Nephron progenitor cell (in vitro differentiated cells): ENCODE measurements around the gene CHKA.

Experiments used
- DNase-seq: peaks from one replicate; pipeline ENCODE4 v3.0.0; 2021
- H3K27ac Mint-ChIP-seq: 2 replicates; pipeline ENCODE4 v1.8.0; 2021; ENCODE audit warnings: mild to moderate bottlenecking, moderate library complexity, mixed read lengths
- H3K27me3 Mint-ChIP-seq: 2 replicates; pipeline ENCODE4 v1.8.0; 2021; ENCODE audit warnings: mild to moderate bottlenecking, low read depth, mixed read lengths; ENCODE audit not compliant: poor library complexity
- H3K36me3 Mint-ChIP-seq: 2 replicates; pipeline ENCODE4 v1.8.0; 2021; ENCODE audit warnings: low read depth, mixed read lengths
- H3K4me1 Mint-ChIP-seq: 2 replicates; pipeline ENCODE4 v1.8.0; 2021; ENCODE audit warnings: mixed read lengths
- H3K4me3 Mint-ChIP-seq: 2 replicates; pipeline ENCODE4 v1.8.0; 2021; ENCODE audit warnings: mild to moderate bottlenecking, moderate library complexity, mixed read lengths
- H3K9me3 Mint-ChIP-seq: 2 replicates; pipeline ENCODE4 v1.8.0; 2021; ENCODE audit warnings: mild to moderate bottlenecking, moderate library complexity, mixed read lengths
- TF ChIP-seq, protein P1 (sequence below): fragments of 200-600 bp; sonication (generic); IDR thresholded peaks from 2 replicates; pipeline ENCODE4 v1.5.0; 2021; ENCODE audit warnings: antibody characterized with exemption

Gene CHKA

DNA sequence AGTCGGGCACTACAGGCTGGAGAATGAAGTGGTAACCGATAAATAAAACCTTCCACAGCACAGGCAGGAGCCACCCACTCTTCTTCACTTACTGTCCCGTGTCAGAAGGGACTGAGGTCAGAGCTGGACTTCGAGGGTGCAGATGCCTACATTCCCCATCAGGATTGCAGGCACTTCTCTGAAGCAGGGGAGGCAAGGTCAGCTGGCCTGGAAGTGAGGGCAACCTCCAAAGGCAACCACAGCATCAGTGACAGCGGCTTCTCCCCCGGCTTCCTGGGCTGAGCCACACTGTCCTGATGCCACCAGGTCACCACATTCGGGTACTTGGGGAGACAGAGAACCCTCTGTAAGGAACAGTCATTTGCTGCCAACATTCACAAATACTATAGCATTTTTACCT lies 59.7 kb downstream of the CHKA start:
- peaks cover 9% of the 10 kb centered on the region for H3K4me1 Mint-ChIP-seq
- H3K36me3 Mint-ChIP-seq = peaks cover 78% of the 10 kb centered on the region
- DNase-seq = no peak
- no peaks in the 10 kb centered on the region for H3K27me3 Mint-ChIP-seq
- H3K27ac Mint-ChIP-seq = no peak overlapping the region
- H3K4me3 Mint-ChIP-seq = no peak overlapping the region
- TF ChIP-seq, protein P1, sequence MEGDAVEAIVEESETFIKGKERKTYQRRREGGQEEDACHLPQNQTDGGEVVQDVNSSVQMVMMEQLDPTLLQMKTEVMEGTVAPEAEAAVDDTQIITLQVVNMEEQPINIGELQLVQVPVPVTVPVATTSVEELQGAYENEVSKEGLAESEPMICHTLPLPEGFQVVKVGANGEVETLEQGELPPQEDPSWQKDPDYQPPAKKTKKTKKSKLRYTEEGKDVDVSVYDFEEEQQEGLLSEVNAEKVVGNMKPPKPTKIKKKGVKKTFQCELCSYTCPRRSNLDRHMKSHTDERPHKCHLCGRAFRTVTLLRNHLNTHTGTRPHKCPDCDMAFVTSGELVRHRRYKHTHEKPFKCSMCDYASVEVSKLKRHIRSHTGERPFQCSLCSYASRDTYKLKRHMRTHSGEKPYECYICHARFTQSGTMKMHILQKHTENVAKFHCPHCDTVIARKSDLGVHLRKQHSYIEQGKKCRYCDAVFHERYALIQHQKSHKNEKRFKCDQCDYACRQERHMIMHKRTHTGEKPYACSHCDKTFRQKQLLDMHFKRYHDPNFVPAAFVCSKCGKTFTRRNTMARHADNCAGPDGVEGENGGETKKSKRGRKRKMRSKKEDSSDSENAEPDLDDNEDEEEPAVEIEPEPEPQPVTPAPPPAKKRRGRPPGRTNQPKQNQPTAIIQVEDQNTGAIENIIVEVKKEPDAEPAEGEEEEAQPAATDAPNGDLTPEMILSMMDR = no peak
- no peaks in the 10 kb centered on the region for H3K9me3 Mint-ChIP-seq

DNA sequence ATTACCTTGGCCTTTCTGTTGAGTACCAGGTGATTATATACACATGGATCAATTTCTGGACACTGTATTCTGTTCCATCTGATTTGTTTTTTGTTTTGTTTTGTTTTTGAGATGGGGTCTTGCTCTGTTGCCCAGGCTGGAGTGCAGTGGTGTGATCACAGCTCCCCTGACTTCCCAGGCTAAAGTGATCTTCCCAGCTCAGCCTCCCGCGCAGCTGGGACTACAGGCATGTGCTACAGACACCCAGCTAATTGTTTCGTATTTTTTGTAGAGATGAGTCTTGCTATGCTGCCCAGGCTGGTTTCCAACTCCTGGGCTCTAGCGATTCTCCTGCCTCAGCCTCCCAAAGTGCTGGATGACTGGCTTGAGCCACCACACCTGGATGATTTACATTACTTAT lies 63.4 kb downstream of the CHKA start:
- Mint-ChIP-seq H3K9me3 (no peaks in the 10 kb centered on the region), H3K4me3 (no peak overlapping the region), H3K4me1 (peaks cover 20% of the 10 kb centered on the region), H3K27me3 (no peaks in the 10 kb centered on the region), H3K36me3 (peaks cover 57% of the 10 kb centered on the region), H3K27ac (no peak overlapping the region)
- TF ChIP-seq, protein P1 = no peak
- no peak for DNase-seq

DNA sequence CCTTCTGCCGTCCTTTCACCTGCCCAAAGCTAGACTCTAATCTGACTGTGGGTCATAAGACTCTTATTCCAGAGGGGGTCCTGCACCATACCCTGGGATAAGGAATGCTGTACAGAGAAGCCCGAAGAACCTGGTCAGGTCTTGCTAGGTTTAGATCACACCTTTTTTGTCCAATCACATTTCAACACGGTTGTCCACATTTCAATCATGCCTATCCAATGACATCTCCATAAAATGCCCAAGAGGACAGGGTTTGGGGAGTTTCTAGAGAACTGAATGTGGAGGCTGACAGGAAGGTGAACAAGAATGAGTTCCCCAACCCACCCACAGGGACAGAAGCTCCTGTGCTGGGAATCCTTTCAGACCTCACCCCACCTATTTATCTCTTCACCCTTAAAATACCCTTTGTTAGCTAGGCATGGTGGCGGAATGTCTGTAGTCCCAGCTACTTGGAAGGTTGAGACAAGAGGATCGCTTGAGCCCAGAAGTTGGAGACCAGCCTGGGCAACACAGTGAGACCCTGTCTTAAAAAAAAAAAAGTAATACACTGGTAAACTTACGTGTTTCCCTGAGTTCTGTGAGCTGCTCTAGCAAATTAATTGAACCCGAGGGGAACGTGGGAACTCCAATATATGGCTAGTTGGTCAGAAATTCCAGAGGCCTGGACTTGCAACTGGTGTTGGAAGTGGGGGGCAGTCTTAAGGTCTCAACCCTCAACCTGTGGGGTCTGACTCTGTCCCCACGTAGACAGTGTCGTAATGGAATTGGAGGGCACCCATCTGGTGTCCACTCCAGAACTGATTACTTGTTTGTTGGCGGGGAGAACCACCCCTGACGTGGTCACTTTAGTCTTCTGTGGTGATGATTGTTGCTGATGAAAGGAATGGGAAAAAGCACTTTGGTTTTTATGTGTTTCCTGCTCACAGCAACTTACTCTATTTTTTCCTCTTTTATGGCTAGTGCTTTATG lies 64.6 kb downstream of the CHKA start:
- TF ChIP-seq, protein P1 = no peak
- no peak for DNase-seq
- H3K36me3 Mint-ChIP-seq = peaks cover 45% of the 10 kb centered on the region
- peaks cover 31% of the 10 kb centered on the region for H3K4me1 Mint-ChIP-seq
- H3K27me3 Mint-ChIP-seq = no peaks in the 10 kb centered on the region
- no peaks in the 10 kb centered on the region for H3K9me3 Mint-ChIP-seq
- no peak overlapping the region for H3K4me3 Mint-ChIP-seq
- H3K27ac Mint-ChIP-seq = peak overlapping the region; percentile 49

DNA sequence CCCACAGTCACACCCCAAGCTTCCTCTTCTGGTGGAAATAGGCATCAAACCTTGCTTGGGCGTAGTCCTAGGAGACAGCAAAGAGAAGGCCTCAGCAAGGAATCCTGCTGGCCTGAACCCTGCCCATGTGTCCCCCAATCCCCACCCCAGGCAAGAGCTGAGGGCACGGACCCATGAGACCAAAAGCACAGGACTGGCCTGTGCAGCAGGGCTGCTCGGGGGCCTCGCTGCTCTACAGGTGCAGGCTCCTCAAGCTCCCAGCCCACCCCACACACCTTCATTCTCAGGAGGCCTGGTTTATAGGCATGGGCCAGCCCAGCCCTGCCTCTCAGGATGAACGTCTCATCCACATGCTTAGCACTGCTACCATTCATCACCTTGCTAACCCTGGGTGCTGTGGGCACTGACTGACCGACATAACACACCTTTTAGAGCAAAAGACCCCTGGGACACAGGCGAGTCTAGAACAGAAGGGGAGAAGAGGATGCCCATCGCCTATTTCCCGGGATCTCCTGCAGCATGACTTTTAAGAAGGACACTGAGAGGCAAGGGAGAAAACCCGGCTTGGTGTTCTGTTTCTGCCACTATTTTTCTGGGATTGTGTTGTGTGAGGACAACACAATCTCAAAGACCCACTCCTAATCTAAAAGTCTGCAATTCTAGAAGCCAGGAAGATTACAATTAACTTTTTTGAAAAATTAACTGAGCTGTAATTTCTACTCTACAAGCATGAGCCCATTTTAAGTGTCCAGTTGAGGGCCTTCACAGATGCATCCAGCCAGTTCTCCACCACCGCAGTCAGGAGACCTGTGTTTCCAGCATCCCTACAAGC lies 67.0 kb downstream of the CHKA start:
- TF ChIP-seq, protein P1 = no peak
- Mint-ChIP-seq H3K36me3 (peaks cover 28% of the 10 kb centered on the region), H3K9me3 (no peaks in the 10 kb centered on the region), H3K27ac (peak overlapping the region; percentile 88), H3K4me1 (peaks cover 26% of the 10 kb centered on the region), H3K4me3 (no peak overlapping the region), H3K27me3 (no peaks in the 10 kb centered on the region)
- DNase-seq = no peak

DNA sequence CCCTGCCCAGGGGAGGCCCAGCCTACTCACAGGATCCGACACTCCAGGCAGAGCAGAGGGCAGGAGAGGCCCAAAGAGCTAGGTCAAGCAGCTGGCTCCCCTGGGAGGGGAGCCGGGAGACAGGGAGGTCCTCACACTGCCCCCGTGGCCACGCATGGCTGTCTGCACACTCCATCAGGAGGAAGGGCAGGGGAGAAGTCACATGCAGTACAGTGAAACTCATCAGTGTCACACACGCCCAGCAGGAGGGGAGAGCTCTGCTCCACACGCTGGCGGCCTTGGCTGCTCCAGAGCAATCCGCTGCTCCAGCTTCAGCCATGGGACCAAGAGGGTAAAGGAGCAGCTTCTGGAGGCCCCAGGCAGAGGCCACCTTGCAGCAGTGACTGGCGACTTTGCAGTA lies 68.1 kb downstream of the CHKA start:
- TF ChIP-seq, protein P1 = no peak
- Mint-ChIP-seq H3K36me3 (peaks cover 19% of the 10 kb centered on the region), H3K4me3 (no peak overlapping the region), H3K27ac (peak overlapping the region; percentile 96), H3K9me3 (no peaks in the 10 kb centered on the region), H3K27me3 (no peaks in the 10 kb centered on the region), H3K4me1 (peaks cover 26% of the 10 kb centered on the region)
- DNase-seq = no peak
